SHP77 (cell line): ENCODE measurements around the gene BRD3.

Source experiments
- DNase-seq, 2 experiments: peaks; one replicate each; lab custom pipeline; 2025; lab: John Stamatoyannopoulos, UW

The BRD3 gene

DNA sequence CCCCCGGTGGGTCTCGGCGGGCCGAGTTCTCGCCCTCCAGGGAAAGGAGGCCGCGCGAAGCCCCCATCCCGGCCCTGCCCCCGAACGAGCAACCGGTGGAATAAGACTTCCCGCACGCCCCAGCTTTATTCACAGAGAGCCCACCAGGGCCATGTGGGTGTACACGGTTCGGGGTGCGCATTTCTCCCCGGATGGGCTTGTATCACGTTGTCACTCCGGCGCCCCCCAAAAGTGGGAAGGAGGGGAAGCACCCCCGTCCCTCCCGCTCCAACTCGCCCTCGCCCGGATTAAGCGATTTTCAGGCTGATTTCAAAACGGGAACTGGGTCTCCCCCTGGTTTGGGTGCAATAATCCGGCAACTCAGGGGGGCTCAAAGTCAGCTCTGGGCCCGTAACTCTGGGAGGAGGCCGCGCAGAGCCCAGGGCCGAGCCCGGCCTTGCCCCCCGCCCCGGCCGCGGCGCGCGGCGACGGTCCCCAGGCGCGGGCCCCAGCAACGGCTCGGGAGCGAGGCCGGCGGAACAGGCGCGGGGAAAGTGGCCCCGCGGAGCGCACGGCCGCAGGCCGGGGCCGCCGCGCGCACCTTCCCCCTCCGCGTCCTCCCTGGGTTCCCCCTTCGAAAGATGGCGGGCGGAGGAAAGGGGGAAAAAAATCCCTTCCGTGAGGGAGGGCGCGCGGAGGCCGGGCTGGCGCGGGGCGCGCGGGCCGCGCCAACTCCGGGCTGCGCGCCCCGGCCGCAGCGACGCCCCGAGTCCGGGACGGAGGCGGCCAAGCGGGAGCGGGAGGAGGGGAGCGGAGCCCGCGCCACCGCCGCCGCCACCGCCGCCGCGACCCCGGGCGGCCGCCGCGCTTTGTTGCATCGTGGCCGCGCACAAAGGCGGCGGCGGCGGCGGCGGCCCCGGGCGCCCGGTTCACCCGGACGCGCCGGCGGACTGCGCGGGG lies 644 bp downstream of the BRD3 start:
- no peak for DNase-seq

DNA sequence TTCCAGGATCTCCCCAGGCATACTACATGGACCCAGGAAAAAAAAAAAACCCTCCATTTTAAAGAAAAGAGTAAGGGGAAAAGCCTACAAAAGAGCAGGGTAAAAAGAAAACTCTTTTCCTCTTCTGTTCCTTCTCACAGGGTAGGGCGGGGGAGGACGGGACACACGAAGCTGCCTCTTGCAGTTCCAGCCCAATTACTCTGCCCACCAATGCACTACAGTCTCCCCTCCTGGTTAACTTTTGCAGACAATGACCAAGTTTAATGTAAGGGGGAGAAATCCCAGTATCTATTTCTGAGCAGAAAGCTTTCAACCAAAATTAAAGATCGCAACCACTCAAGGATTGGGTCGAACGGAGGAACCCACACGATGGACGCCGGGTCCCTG lies 1.3 kb downstream of the BRD3 start:
- DNase-seq: no peak

GRCh38 chr9:134065612-134066419 lies 2.0 kb downstream of the BRD3 start:
- no peak for DNase-seq

GRCh38 chr9:134064711-134065110 lies 3.1 kb downstream of the BRD3 start:
- DNase-seq: no peak

DNA sequence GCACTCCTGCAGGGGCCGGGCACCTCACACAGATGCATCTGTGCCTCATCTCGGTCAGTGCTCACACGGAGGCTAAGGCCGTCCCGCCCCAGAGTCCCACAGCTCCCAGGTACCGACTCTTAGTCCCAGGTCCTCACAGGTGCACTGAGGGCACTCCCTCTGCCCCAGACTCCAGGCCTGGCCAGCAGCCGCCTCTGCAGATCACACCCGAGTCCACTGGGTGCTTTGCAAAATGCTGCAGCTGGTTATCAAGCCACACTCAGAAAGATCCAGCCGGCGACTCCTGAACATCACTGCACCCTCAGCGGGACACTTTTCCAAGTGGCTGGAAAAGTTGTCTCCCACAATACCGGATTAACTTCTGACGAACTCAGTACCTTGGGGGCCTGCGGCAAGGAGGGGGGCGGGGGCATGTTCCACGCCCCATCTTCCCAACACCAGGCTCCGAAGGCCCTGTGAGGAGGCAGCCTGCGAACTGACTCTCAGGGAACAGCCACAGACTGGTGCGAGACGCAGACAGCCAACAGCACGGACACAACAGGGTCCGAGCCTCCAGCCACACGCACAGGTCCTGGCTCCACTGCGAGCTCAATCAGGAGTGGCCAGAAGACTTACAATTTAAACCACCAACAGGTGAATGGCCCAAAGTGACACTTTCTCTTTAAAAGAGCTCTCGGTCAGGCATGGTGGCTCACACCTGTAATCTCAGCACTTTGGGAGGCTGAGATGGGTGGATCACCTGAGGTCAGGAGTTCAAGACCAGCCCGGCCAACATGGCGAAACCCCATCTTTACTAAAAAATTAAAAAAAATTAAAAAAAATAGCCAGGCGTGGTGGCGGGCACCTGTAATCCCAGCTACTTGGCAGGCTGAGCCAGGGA lies 4.0 kb downstream of the BRD3 start:
- DNase-seq: no peak

DNA sequence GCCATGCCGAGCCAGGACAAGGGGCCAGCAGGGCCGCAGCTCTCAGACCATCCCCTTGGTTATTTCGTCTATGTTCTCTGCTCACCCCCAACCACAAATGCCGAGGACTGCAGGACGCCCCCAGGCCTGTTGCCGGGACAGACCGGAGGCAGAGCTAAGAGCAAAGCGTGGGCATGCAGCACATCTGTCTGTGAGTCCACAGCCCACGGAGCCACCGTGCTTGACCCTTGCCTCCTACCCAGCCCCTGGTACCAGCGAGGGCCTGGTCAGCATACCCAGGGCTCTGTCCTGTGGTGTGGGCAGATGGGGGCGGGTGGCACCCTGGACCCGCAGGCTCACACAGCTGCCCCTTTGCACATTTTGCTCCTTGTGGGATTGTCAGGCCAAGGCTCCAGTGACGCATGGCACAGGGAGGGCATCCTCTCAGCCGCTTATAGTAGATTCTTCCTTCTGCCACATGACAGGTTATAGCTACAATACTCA lies 4.7 kb downstream of the BRD3 start:
- DNase-seq: no peak

GRCh38 chr9:134062461-134063087 lies 5.3 kb downstream of the BRD3 start:
- no peak for DNase-seq

- DNase-seq: no peak
Observed at GRCh38 chr9:134061688-134062371, 6.0 kb downstream of the BRD3 start.

DNA sequence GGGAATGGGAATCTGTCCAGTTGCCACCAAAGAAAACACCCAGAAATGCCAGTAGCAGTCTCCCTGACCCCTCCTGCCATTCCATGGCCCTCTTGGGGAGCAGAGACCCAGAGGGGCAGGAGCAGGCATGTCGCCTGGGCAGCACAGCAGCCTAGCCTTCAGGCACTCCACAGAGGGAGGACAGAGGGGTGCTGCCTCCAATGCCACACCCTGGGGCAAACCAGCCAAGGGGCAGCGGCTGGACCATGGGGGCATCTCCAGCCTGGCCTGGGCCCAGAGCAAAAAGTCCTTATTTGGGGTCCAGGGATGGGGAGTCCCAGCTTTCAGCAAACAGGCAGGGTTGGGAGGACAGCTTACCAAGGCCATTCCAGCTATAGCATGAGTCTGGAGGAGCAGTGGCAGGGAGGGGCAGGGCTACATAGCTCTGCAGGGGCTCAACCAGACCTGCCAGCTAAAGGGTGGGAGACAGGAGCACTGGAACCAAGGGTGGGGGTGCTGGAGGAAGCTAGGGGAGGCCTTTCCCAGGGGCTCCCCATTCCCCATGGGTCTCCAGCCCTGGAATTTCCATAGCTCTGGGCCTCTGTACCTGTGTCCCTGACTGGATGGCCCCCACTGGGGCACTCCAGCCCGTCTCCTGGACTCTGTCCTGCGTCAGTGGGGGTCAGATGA lies 6.7 kb downstream of the BRD3 start:
- no peak for DNase-seq

DNA sequence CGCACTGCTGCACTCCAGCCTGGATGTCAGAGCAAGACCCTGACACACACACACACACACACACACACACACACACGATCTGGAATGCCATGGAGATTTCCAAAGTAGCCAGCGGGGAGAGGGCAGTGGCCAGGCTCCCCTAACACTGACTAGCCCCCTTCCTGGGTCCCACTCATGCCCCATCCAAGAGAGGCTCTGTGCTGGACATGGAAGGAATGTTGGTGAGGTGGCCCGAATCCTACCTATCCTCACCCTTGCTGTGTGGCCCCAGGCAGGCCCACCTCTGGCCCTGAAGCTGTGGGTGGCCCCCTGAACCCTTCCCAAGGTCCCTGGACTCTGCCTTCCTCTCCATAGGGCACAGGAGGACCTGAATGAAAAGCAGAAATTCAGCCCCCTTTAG lies 7.3 kb downstream of the BRD3 start:
- no peak for DNase-seq

DNA sequence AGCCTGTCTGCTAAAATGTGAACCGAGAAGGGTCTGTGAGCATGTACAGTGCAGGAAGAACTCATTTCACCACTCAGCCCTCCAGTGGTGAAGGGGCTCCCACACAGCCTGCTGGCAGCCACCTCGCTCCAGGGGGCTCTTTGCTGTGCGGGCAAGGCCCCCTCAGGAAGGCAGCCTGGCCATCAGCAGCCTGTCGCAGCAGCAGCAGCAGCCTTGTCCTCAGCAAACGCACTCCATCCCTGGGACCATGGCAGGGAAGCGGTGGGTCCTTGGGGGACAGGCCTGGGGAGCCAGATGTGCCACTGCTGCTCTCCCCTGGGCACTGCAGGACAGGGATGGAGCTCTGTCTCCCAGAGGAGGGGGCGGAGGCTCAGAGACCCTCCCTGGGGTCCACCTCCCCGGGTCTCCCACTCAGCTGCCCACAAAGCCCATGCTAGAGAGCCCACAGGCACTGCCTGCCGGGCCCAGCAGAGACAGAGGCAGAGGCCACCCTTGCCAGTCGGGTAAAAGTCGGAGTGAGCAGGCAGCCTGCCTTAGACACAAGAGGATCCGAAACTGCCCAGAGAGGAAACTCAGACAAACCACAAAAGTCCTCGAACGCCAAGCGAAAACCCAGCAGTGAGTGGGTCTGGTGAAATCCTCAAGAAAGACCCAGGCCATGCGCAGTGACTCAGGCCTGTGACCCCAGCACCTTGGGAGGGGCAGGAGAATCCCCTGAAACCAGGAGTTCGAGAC lies 8.0 kb downstream of the BRD3 start:
- no peak for DNase-seq

GRCh38 chr9:134059188-134059641 lies 8.6 kb downstream of the BRD3 start:
- no peak for DNase-seq

DNA sequence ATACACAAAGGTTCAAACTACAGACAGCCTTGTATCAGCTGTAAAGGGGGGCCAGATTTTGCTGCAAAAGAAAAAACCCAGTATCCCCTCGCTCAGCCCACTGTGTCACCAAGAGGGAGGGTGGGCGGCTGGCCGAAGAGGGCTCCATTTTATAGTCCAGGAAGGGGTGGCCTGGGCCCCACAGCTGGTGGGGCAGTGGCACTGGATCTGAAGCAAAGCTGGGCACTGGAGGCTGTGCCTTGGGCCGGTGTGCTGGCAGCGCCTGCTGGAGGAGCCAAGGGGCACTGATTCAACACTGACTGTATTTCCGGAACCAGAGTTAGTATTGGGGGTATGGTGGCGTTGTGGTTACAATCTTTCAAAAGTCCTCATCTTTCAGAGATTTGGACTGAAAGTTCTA lies 9.1 kb downstream of the BRD3 start:
- DNase-seq: no peak

DNA sequence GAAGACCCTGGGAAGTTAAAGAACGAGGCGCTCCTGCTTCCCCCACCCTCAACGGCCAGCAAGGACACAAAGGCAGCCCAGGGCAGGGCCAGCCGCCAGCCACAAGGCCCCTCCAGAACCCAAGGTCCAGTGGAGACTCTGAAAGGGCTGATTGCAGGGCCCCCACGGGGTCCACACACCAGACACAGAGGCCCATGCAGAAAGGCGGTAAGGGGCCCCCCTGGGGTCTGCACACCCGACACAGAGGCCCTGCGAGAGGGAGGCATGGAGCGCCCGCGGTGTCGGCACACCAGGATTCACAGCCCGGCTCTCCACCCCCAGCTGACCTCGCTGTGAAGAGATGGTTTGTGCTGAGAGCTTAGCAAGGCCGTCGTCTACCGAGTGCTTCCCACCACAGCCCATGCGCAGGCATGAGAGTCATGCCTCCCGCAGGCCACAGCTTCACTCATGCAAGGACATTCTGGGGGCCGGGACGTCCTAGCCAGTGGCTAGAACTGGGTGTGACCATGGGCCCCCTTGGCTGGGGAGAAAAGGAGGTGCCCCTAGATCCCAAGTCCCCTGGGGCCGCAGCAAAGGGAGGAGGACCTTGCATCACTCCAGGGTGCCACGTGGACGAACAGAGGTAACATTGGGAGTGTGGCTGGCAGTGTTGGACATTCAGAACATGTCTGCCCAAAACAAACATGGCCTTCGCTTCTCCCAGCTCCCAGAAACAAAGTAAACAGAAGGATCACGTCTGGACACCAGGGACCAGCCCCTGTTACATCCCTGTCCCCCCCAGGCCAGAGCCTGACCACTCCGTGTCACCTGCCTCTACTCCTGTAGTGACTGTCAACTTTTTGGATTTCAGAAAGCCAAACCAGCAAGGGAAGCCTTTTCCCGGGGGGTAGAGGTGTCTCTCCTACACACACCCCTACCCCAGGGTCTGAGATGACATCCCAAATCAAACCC lies 9.8 kb downstream of the BRD3 start:
- DNase-seq: no peak

DNA sequence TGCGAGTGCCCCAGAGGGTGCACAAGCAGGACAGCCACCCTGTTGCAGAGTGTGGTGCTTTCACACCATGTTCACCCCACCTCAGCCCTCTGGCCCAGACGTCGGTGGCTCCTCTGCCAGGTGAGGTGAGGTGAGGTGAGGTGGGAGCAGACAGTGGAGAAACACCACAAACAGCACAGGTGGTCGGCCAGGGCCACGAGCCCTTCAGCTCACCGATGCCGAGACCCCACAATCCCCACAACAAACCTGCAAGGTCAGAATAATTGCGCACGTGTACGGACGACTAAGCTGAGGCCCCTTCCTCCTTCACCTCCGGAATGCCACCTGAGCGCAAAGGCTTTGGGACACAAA lies 10.5 kb downstream of the BRD3 start:
- no peak for DNase-seq

GRCh38 chr9:134056483-134057306 lies 11.1 kb downstream of the BRD3 start:
- DNase-seq: no peak

DNA sequence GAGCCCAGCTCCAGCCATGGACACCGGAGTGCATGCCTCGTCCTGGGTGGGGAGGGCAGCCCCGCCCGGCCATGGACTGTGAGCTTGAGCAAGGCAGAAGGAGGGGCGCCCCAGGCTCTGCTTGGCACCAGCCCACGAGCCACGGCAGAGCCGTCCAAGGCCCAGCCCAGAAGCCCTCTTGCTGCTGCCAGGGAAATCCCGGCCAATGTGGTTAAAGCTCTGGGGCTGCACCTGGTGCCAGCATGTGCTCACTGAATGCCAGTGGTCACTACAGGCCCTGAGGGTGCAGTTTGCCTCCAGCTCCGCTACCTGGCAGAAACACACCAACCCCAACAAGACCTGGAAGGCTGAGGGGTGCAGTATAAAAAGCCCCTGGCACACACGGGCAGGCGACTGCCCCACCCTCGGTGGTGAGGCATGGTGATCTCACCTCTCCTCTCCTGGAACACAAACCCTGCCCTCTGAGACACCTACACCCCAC lies 11.8 kb downstream of the BRD3 start:
- DNase-seq: no peak
